ENCODE data around the gene EXOC6. TPM values are rescaled to one million over a fixed set of nuclear protein-coding genes. Genes with fewer than 3 reads are reported as not detected.

The EXOC6 gene
- total RNA-seq, 1 donor from 2014 or later: 17.2 TPM

- no peak for TF ChIP-seq CTCF (IDR thresholded peaks at IDR 0.05; ENCODE audit: borderline replicate concordance)
- Histone ChIP-seq H3K27ac (replicated peaks) (no peak overlapping the region), H3K4me1 (peaks cover 29% of the 10 kb centered on the region), H3K4me3 (no peak overlapping the region), H3K36me3 (no peaks in the 10 kb centered on the region), H3K9me3 (replicated peaks) (no peaks in the 10 kb centered on the region), H3K27me3 (ENCODE audit: low read depth) (no peaks in the 10 kb centered on the region)
- DNase-seq: no peak
- intact Hi-C loops (cut with micrococcal nuclease): no loop called here
Observed at GRCh38 chr10:92845921-92846320, 2.4 kb upstream of the EXOC6 start.

DNA sequence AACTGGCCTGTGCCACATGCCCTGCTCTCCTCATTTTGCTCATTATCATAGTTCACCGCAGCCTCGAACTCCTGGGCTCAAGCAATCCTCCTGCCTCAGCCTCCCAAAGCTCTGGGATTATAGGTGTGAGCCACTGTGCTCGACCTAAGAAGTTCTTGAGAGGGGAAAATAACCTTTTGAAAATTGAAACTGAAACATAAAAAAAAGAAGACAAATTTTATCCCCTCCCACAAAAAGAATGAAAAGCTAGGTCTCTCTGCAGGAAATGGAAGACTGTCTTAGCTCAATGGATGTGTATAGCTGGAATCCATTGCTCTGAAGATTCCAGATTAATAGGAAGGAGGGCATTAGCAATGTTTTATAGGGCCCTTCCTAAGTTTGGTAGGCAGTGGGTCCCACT lies 2.0 kb upstream of the EXOC6 start:
- no peak for DNase-seq
- Histone ChIP-seq H3K36me3 (no peaks in the 10 kb centered on the region), H3K27ac (replicated peaks) (no peak overlapping the region), H3K4me3 (no peak overlapping the region), H3K9me3 (replicated peaks) (no peaks in the 10 kb centered on the region), H3K4me1 (peaks cover 29% of the 10 kb centered on the region), H3K27me3 (ENCODE audit: low read depth) (no peaks in the 10 kb centered on the region)
- intact Hi-C loops (cut with micrococcal nuclease): no loop called here
- no peak for TF ChIP-seq CTCF (IDR thresholded peaks at IDR 0.05; ENCODE audit: borderline replicate concordance)

DNA sequence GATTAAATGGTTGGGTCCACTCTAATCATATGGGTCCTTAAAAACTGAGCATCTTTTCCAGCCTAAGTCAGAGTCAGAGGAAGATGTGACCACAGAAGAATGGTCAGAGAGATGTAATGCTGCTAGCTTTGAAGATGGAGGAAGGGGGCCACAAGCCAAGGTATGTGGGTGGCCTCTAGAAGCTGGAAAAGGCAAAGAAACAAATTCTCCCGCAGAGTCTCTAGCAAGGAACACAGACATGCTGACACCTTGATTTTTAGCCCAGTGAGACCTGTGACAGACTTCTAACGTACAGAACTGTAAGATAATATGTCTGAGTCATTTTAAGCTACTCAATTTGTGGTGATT lies 1.5 kb upstream of the EXOC6 start:
- Histone ChIP-seq H3K9me3 (replicated peaks) (no peaks in the 10 kb centered on the region), H3K27ac (replicated peaks) (no peak overlapping the region), H3K4me3 (no peak overlapping the region), H3K4me1 (peaks cover 29% of the 10 kb centered on the region), H3K36me3 (no peaks in the 10 kb centered on the region), H3K27me3 (ENCODE audit: low read depth) (no peaks in the 10 kb centered on the region)
- TF ChIP-seq CTCF (IDR thresholded peaks at IDR 0.05; ENCODE audit: borderline replicate concordance): no peak
- DNase-seq: no peak
- intact Hi-C loops (cut with micrococcal nuclease): no loop called here

GRCh38 chr10:92847202-92847864 lies 987 bp upstream of the EXOC6 start:
- intact Hi-C loops (cut with micrococcal nuclease): no loop called here
- Histone ChIP-seq H3K9me3 (replicated peaks) (no peaks in the 10 kb centered on the region), H3K36me3 (no peaks in the 10 kb centered on the region), H3K27me3 (ENCODE audit: low read depth) (no peaks in the 10 kb centered on the region), H3K27ac (replicated peaks) (no peak overlapping the region), H3K4me1 (peaks cover 28% of the 10 kb centered on the region), H3K4me3 (peak overlapping the region; percentile 94)
- TF ChIP-seq CTCF (IDR thresholded peaks at IDR 0.05; ENCODE audit: borderline replicate concordance): no peak
- no peak for DNase-seq

DNA sequence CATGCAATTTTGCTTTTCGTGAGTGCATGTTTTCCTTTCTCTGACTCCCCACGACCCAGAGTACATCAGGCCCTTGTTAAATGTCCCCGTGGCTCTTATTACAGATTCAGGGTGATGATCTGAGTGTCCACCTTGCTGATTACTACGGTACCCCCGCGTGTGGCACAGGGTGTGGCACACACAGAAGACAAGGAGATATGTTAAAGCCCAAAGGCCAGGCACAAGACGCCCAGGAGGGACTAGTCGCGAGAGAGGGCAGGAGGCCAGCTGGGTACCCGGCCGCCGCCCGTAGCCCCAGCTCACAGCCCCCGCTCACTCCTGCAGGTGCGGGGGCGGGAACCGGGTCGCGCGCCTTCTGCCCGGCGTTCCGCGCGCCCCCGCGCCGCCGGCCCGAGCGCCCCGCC lies 281 bp upstream of the EXOC6 start:
- peak overlapping the region; percentile 96 for H3K27ac ChIP-seq (replicated peaks)

More for the DNA sequence above, 281 bp upstream of the EXOC6 start:
- intact Hi-C loops (cut with micrococcal nuclease): no loop called here
- no peaks in the 10 kb centered on the region for H3K9me3 ChIP-seq (replicated peaks)
- peak overlapping the region; percentile 94 for H3K4me3 ChIP-seq
- no peak for TF ChIP-seq CTCF (IDR thresholded peaks at IDR 0.05; ENCODE audit: borderline replicate concordance)
- peaks cover 24% of the 10 kb centered on the region for H3K4me1 ChIP-seq
- no peak for DNase-seq
- no peaks in the 10 kb centered on the region for H3K36me3 ChIP-seq
- no peaks in the 10 kb centered on the region for H3K27me3 ChIP-seq (ENCODE audit: low read depth)

Data from left ventricle myocardium inferior (tissue), 1 donor.